Activated T-cell treated with anti-CD3 and anti-CD28 coated beads, Interleukin-2, amount 50 U/mL, for 24 hours (primary cell): Measurements from ENCODE around the gene DBT.

Experiments used
- DNase-seq: peaks from one replicate; pipeline ENCODE4 v3.0.0-alpha.2; 2020
- H3K27ac Mint-ChIP-seq: 2 replicates; pipeline ENCODE4 v1.8.0; 2020; ENCODE audit warnings: mild to moderate bottlenecking, mixed read lengths
- H3K27me3 Mint-ChIP-seq: 2 replicates; pipeline ENCODE4 v1.8.0; 2020; ENCODE audit warnings: mixed read lengths
- H3K36me3 Mint-ChIP-seq: 2 replicates; pipeline ENCODE4 v1.8.0; 2020; ENCODE audit warnings: low read depth, mixed read lengths
- H3K4me1 Mint-ChIP-seq: 2 replicates; pipeline ENCODE4 v1.8.0; 2020; ENCODE audit warnings: low read depth, mixed read lengths
- H3K4me3 Mint-ChIP-seq: 2 replicates; pipeline ENCODE4 v1.8.0; 2020; ENCODE audit warnings: mild to moderate bottlenecking, moderate library complexity, mixed read lengths
- H3K9me3 Mint-ChIP-seq: 2 replicates; pipeline ENCODE4 v1.8.0; 2020; ENCODE audit warnings: mixed read lengths

The DBT gene

DNA sequence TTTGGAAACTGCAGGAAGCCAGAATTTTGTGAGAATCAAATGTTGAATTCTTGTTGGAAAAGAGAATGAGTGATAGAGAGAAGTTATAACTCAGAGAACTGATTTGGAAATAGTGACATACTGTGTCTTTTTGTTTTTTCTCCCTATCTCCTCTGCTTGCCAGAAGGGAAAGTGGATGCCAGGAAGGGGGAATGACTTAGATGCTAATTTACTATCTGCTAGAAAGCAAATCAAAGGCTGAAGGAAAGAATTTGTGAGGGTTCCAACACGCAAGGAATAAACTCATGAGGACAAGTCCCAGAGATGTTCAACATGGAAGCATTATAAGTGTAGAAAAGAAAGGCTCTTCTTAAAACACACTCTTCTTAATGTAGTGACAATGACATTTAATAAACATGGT lies 51.0 kb downstream of the DBT start:
- H3K36me3 Mint-ChIP-seq = peaks cover 79% of the 10 kb centered on the region
- H3K9me3 Mint-ChIP-seq = no peaks in the 10 kb centered on the region
- no peak for DNase-seq
- no peaks in the 10 kb centered on the region for H3K4me1 Mint-ChIP-seq
- H3K4me3 Mint-ChIP-seq = no peak overlapping the region
- H3K27me3 Mint-ChIP-seq = no peaks in the 10 kb centered on the region
- no peak overlapping the region for H3K27ac Mint-ChIP-seq

DNA sequence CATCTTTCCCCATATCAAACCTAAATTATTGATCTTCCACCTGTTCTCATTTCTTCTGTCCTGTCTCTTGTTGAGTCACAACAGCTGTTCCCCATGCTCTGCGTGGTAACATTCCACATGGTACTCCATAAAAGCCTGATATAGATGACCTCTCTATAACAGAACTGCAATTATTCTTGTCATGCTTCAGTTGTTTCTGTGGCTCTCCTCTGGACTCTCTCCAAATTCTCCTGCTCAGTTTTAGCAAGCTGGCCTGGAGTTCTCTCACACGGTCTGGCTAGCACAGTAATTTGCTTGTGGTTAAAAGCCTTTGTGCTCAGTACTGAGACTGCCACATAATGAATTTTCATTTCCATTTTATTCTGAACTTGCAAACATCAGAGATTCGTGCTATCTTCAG lies 61.0 kb downstream of the DBT start:
- Mint-ChIP-seq H3K27ac (no peak overlapping the region), H3K9me3 (no peaks in the 10 kb centered on the region), H3K27me3 (no peaks in the 10 kb centered on the region), H3K36me3 (peaks cover 26% of the 10 kb centered on the region), H3K4me3 (no peak overlapping the region), H3K4me1 (no peaks in the 10 kb centered on the region)
- no peak for DNase-seq

DNA sequence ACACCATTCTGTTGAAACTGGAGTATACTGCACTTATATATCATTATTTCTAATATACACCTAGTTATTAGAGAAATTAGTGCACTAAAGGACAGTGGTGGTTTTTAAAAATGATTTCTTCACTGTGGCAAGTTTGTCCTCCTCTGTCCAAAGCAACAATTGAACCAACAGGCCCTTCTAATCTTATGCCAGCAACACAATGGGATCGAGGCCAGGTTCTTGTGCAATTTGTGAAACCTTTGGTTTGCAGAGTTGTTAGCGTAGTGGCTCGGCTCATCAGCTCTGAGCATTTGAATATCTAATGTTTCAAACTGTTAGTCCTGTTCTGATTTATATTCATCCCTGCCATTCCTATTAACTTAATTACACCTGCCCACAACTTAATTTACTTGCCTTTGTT lies 61.7 kb downstream of the DBT start:
- H3K27ac Mint-ChIP-seq = no peak overlapping the region
- no peaks in the 10 kb centered on the region for H3K9me3 Mint-ChIP-seq

DNA sequence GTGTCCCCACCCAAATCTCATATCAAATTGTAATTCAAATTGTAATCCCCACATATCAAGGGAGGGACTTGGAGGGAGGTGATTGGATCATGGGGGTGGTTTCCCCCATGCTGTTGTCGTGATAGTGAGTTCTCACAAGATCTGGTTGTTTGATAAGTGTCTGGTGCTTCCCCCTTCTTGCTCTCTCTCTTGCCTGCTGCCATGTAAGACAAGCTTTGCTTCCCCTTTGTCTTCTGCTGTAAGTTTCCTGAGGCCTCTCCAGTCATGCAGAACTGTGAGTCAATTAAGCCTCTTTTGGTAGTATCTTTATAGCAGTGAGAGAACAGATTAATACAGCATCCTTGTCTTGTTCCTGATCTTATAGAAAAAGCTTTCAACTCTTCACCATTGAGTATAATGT lies 65.1 kb downstream of the DBT start:
- Mint-ChIP-seq H3K4me3 (no peak overlapping the region), H3K36me3 (no peaks in the 10 kb centered on the region), H3K27me3 (no peaks in the 10 kb centered on the region), H3K4me1 (no peaks in the 10 kb centered on the region), H3K9me3 (no peaks in the 10 kb centered on the region), H3K27ac (no peak overlapping the region)
- no peak for DNase-seq

More for the DNA sequence above, 61.7 kb downstream of the DBT start:
- no peaks in the 10 kb centered on the region for H3K27me3 Mint-ChIP-seq
- DNase-seq = no peak
- H3K36me3 Mint-ChIP-seq = peaks cover 22% of the 10 kb centered on the region
- H3K4me1 Mint-ChIP-seq = no peaks in the 10 kb centered on the region
- no peak overlapping the region for H3K4me3 Mint-ChIP-seq

GRCh38 chr1:100183370-100183769 lies 66.3 kb downstream of the DBT start:
- Mint-ChIP-seq H3K4me1 (no peaks in the 10 kb centered on the region), H3K27ac (no peak overlapping the region), H3K4me3 (no peak overlapping the region), H3K27me3 (no peaks in the 10 kb centered on the region), H3K36me3 (no peaks in the 10 kb centered on the region), H3K9me3 (no peaks in the 10 kb centered on the region)
- DNase-seq = no peak

DNA sequence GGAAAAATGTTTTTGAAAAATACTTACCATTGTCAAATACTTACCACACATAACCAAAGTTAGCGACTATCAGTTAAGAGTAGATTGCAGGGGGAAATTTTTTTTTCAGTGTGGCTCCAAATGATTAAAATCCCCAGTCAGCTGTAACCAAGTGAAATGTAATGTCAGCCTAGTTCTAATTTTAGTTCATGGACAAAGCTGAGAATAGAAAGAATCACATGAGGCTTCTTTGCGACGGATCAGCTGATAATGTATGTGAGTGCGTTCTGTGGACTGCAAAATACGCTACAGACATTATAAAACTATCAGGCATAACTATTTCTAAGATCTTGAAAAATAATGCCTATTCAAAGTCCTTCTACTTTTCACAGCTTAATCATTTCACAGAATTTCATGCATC lies 71.5 kb downstream of the DBT start, which contains the start of gene LRRC39:
LRRC39 (minus strand) TSS at position 166 of the 400 bp plus-strand sequence. CDS start 9,740 bp downstream, outside the sequence.
- no peaks in the 10 kb centered on the region for H3K9me3 Mint-ChIP-seq
- no peaks in the 10 kb centered on the region for H3K27me3 Mint-ChIP-seq
- no peak within 1 kb of the TSS for H3K4me3 Mint-ChIP-seq
- no peaks in the 10 kb centered on the region for H3K4me1 Mint-ChIP-seq
- H3K36me3 Mint-ChIP-seq = no peaks in the 10 kb centered on the region
- DNase-seq = no peak
- no peak within 1 kb of the TSS for H3K27ac Mint-ChIP-seq

GRCh38 chr1:100177295-100178041 lies 72.2 kb downstream of the DBT start:
- DNase-seq = no peak
- Mint-ChIP-seq H3K36me3 (no peaks in the 10 kb centered on the region), H3K4me3 (no peak overlapping the region), H3K9me3 (no peaks in the 10 kb centered on the region), H3K27me3 (no peaks in the 10 kb centered on the region), H3K27ac (no peak overlapping the region), H3K4me1 (no peaks in the 10 kb centered on the region)

- Mint-ChIP-seq H3K36me3 (no peaks in the 10 kb centered on the region), H3K27me3 (no peaks in the 10 kb centered on the region)
- DNase-seq = no peak
Measured at GRCh38 chr1:100168051-100168450, 81.6 kb downstream of the DBT start.

GRCh38 chr1:100164702-100165101 lies 84.9 kb downstream of the DBT start:
- no peak overlapping the region for H3K4me3 Mint-ChIP-seq
- no peaks in the 10 kb centered on the region for H3K9me3 Mint-ChIP-seq
- H3K27ac Mint-ChIP-seq = no peak overlapping the region
- DNase-seq = no peak
- H3K27me3 Mint-ChIP-seq = no peaks in the 10 kb centered on the region
- no peaks in the 10 kb centered on the region for H3K4me1 Mint-ChIP-seq
- H3K36me3 Mint-ChIP-seq = no peaks in the 10 kb centered on the region

More at GRCh38 chr1:100168051-100168450, 81.6 kb downstream of the DBT start:
- no peak overlapping the region for H3K4me3 Mint-ChIP-seq
- no peaks in the 10 kb centered on the region for H3K9me3 Mint-ChIP-seq
- H3K27ac Mint-ChIP-seq = no peak overlapping the region
- no peaks in the 10 kb centered on the region for H3K4me1 Mint-ChIP-seq

DNA sequence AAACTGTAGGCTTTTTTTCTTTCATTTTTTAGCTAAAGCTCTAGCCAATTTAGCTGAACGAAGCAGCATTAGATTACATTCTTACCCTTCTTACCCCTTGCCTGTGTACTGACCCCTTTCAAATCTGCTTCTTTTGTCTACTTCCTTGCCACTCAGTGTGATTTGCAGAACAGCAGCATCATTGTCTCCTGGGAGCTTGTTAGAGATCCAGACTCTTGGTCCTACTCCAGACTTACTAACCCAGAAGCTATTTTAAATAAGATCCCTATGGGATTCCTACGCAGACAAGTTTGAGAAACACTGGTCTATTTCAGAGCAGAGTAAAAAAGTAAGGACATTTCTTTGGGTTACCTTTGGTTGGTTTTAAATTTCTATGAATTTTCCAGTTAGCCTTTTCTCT lies 85.4 kb downstream of the DBT start:
- Mint-ChIP-seq H3K4me3 (no peak overlapping the region), H3K9me3 (no peaks in the 10 kb centered on the region), H3K36me3 (no peaks in the 10 kb centered on the region)

DNA sequence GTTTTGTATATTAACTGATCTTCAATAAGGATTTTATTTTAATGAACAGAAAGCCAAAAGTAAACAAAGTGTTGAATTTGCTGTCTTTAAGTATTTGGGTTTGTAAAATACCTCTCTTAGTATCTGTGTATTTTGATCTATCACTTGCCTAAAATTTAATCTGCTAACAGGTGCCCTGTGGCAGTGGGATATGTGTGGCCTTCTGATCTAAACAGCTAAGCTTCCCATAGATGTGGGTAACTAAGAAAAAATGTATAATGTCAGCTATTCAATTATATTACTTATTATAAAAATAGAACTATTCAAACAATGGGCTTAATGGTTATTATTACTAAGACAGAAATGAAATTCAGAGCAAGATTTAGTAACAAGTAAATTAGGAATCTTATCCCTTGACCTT lies 86.8 kb downstream of the DBT start:
- H3K4me1 Mint-ChIP-seq = no peaks in the 10 kb centered on the region
- no peak overlapping the region for H3K4me3 Mint-ChIP-seq
- no peaks in the 10 kb centered on the region for H3K36me3 Mint-ChIP-seq
- H3K27me3 Mint-ChIP-seq = no peaks in the 10 kb centered on the region
- H3K27ac Mint-ChIP-seq = no peak overlapping the region
- H3K9me3 Mint-ChIP-seq = no peaks in the 10 kb centered on the region
- no peak for DNase-seq

More for the DNA sequence above, 85.4 kb downstream of the DBT start:
- no peak for DNase-seq
- Mint-ChIP-seq H3K27me3 (no peaks in the 10 kb centered on the region), H3K27ac (no peak overlapping the region), H3K4me1 (no peaks in the 10 kb centered on the region)

GRCh38 chr1:100152271-100152670 lies 97.4 kb downstream of the DBT start:
- Mint-ChIP-seq H3K27ac (peak overlapping the region; percentile 12), H3K4me1 (peaks cover 9% of the 10 kb centered on the region), H3K36me3 (peaks cover 32% of the 10 kb centered on the region), H3K27me3 (no peaks in the 10 kb centered on the region), H3K9me3 (no peaks in the 10 kb centered on the region), H3K4me3 (no peak overlapping the region)
- DNase-seq = no peak

- peaks cover 9% of the 10 kb centered on the region for H3K4me1 Mint-ChIP-seq
- no peaks in the 10 kb centered on the region for H3K9me3 Mint-ChIP-seq
- no peaks in the 10 kb centered on the region for H3K27me3 Mint-ChIP-seq
- no peak overlapping the region for H3K4me3 Mint-ChIP-seq
- DNase-seq = no peak
- peaks cover 35% of the 10 kb centered on the region for H3K36me3 Mint-ChIP-seq
- no peak overlapping the region for H3K27ac Mint-ChIP-seq
Measured at GRCh38 chr1:100151679-100152078, 98.0 kb downstream of the DBT start.

DNA sequence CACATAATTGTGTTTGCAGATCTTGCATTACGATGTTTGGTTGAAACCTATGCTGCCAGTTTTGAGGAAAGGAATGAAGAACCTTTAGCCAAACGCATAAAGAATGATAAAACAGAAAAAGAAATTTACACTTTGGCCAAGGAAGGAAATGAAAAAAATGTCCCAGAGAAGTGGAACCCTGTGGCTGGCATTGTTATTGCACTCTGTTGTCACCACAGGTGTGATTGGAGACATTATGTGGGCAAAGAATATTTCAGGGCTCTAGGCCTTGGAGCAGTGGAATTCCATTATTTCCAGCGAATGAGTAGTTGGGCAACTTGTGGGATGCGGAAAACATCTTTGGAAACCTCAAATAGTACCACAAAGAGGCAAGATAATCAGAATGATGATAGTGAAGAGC lies 101.8 kb downstream of the DBT start:
- peaks cover 71% of the 10 kb centered on the region for H3K36me3 Mint-ChIP-seq
- peaks cover 9% of the 10 kb centered on the region for H3K4me1 Mint-ChIP-seq
- no peaks in the 10 kb centered on the region for H3K9me3 Mint-ChIP-seq
- DNase-seq = no peak
- no peak overlapping the region for H3K27ac Mint-ChIP-seq
- H3K4me3 Mint-ChIP-seq = no peak overlapping the region
- no peaks in the 10 kb centered on the region for H3K27me3 Mint-ChIP-seq

GRCh38 chr1:100146958-100147357 lies 102.7 kb downstream of the DBT start:
- no peak overlapping the region for H3K4me3 Mint-ChIP-seq
- H3K36me3 Mint-ChIP-seq = peaks cover 78% of the 10 kb centered on the region
- no peaks in the 10 kb centered on the region for H3K27me3 Mint-ChIP-seq
- no peak for DNase-seq
- no peaks in the 10 kb centered on the region for H3K9me3 Mint-ChIP-seq
- H3K27ac Mint-ChIP-seq = no peak overlapping the region
- peaks cover 4% of the 10 kb centered on the region for H3K4me1 Mint-ChIP-seq

DNA sequence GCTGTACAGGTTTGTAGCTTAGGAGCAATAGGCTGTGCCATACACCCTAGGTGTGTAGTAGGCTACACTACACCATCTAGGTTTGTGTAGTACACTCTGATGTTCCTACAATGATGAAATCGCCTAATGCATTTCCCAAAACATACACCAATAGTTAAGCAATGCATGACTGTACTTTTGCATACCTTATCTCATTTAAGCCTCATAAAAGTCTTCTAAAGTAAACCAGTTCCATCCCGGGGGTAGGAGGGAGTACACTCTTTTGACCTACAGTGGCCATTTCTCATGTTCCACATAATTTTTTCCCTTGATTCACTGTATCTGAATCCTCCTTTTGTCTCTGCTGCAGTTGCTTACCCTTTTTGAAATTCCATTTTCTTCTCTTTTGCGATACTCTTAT lies 104.5 kb downstream of the DBT start:
- peak overlapping the region; percentile 35 for H3K27ac Mint-ChIP-seq
- H3K36me3 Mint-ChIP-seq = peaks cover 87% of the 10 kb centered on the region
- H3K4me3 Mint-ChIP-seq = no peak overlapping the region

More for the DNA sequence above, 104.5 kb downstream of the DBT start:
- Mint-ChIP-seq H3K4me1 (no peaks in the 10 kb centered on the region), H3K27me3 (no peaks in the 10 kb centered on the region), H3K9me3 (no peaks in the 10 kb centered on the region)
- no peak for DNase-seq
